SK-N-SH (cell line): Measurements from ENCODE around the gene GPANK1. TPM values are rescaled to one million over a fixed set of nuclear protein-coding genes. Genes with fewer than 3 reads are reported as not detected.

ENCODE experiments used
- CTCF ChIA-PET: fragments of 300-600, 350-600 bp; formaldehyde crosslinking; extraction: SDS; loops from one replicate; lab custom pipeline; 2021; lab: Yijun Ruan, JAX
- POLR2A ChIA-PET: fragments of 350-600 bp; sonication (Branson Sonifier 250); formaldehyde crosslinking; extraction: SDS; loops from one replicate; lab custom pipeline; 2020; ENCODE audit warnings: antibody characterized with exemption, inconsistent platforms; lab: Yijun Ruan, JAX
- DNase-seq: peaks from one replicate; pipeline ENCODE4 v3.0.0; 2012
- H2AFZ ChIP-seq: fragments of 200-600 bp; sonication (generic); 2 replicates; pipeline ENCODE4 v1.8.1; 2016; ENCODE audit warnings: antibody characterized with exemption, mild to moderate bottlenecking, low read depth
- H3F3A ChIP-seq: fragments of 200-600 bp; sonication (generic); replicated peaks from 2 replicates; pipeline ENCODE3; 2016; ENCODE audit warnings: antibody characterized with exemption, mild to moderate bottlenecking; ENCODE audit not compliant: insufficient read depth
- H3K27ac ChIP-seq, 2 experiments: fragments of 200-500 bp in 1 of 2; fragments of 200-600 bp in 1 of 2; sonication (Bioruptor generic) in 1 of 2; sonication (generic), shearing (Covaris generic) in 1 of 2; 2 replicates each; pipeline versions ENCODE4 v1.5.1 to v1.6.1; 2014 to 2016; ENCODE audit warnings: low read depth in 2 of 2, inconsistent platforms in 1 of 2, low read length in 1 of 2, mild to moderate bottlenecking in 1 of 2, mixed read lengths in 1 of 2
- H3K27me3 ChIP-seq: fragments of 200-600 bp; sonication (generic), shearing (Covaris generic); 2 replicates; pipeline ENCODE4 v1.6.1; 2016; ENCODE audit warnings: mixed run types; ENCODE audit not compliant: insufficient read depth
- H3K36me3 ChIP-seq, 2 experiments: fragments of 200-500 bp in 1 of 2; fragments of 200-600 bp in 1 of 2; sonication (Bioruptor generic) in 1 of 2; sonication (generic) in 1 of 2; replicated peaks in 1 of 2; 2 replicates each; pipeline versions ENCODE3 to v1.5.1; 2014 to 2016; ENCODE audit warnings: low read length in 1 of 2, mild to moderate bottlenecking in 1 of 2; ENCODE audit not compliant: insufficient read depth in 2 of 2, control insufficient read depth in 1 of 2
- H3K4me1 ChIP-seq, 2 experiments: fragments of 200-500 bp in 1 of 2; fragments of 200-600 bp in 1 of 2; sonication (Bioruptor generic) in 1 of 2; sonication (generic), shearing (Covaris generic) in 1 of 2; 2 replicates each; pipeline versions ENCODE4 v1.5.1 to v1.6.1; 2014 to 2016; ENCODE audit warnings: low read depth in 1 of 2, low read length in 1 of 2, mixed run types in 1 of 2; ENCODE audit not compliant: insufficient read depth in 2 of 2, control insufficient read depth in 1 of 2
- H3K4me2 ChIP-seq: fragments of 200-600 bp; sonication (generic), shearing (Covaris generic); 2 replicates; pipeline ENCODE4 v1.6.1; 2017; ENCODE audit warnings: mixed run types
- H3K4me3 ChIP-seq, 2 experiments: fragments of 200-500 bp in 1 of 2; fragments of 200-600 bp in 1 of 2; sonication (Bioruptor generic) in 1 of 2; sonication (generic), shearing (Covaris generic) in 1 of 2; 2 replicates each; pipeline versions ENCODE4 v1.5.1 to v1.8.1; 2014 to 2016; ENCODE audit warnings: low read depth in 2 of 2, inconsistent platforms in 1 of 2, low read length in 1 of 2, mild to moderate bottlenecking in 1 of 2, mixed read lengths in 1 of 2, moderate library complexity in 1 of 2
- H3K79me2 ChIP-seq: fragments of 200-600 bp; sonication (generic); 2 replicates; pipeline ENCODE4 v1.8.1; 2017; ENCODE audit warnings: mild to moderate bottlenecking; ENCODE audit not compliant: insufficient read depth
- H3K9ac ChIP-seq: fragments of 200-600 bp; sonication (generic); 2 replicates; pipeline ENCODE4 v1.6.1; 2017; ENCODE audit warnings: mixed run types
- H3K9me2 ChIP-seq: fragments of 200-600 bp; sonication (generic); 2 replicates; pipeline ENCODE4 v1.6.1; 2017; ENCODE audit warnings: mixed run types
- H3K9me3 ChIP-seq: fragments of 200-600 bp; sonication (generic); 2 replicates; pipeline ENCODE4 v1.6.1; 2017; ENCODE audit warnings: mixed run types, mild to moderate bottlenecking, moderate library complexity
- H4K20me1 ChIP-seq: fragments of 200-600 bp; sonication (generic); 2 replicates; pipeline ENCODE4 v1.6.1; 2017; ENCODE audit warnings: mild to moderate bottlenecking, mixed run types; ENCODE audit not compliant: insufficient read depth
- CTCF ChIP-seq: fragments of 200-600 bp; sonication (generic); IDR thresholded peaks from 2 replicates; pipeline ENCODE4 v1.6.1; 2017; ENCODE audit warnings: antibody characterized with exemption, mild to moderate bottlenecking, moderate library complexity
- ELF1 ChIP-seq: IDR thresholded peaks from 2 replicates; pipeline ENCODE4 v1.4.0; 2012
- EZH2phosphoT487 ChIP-seq: fragments of 200-600 bp; sonication (generic); IDR thresholded peaks from 2 replicates; pipeline ENCODE4 v1.6.1; 2017; ENCODE audit warnings: low read depth, mixed run types, mild to moderate bottlenecking, antibody characterized with exemption, moderate library complexity, borderline replicate concordance
- FOSL2 ChIP-seq: IDR thresholded peaks from 2 replicates; pipeline ENCODE4 v1.4.0; 2012; ENCODE audit warnings: low read depth, mild to moderate bottlenecking, moderate library complexity, borderline replicate concordance
- FOXJ3 ChIP-seq: sonication (generic); formaldehyde crosslinking; IDR thresholded peaks from 2 replicates; pipeline ENCODE4 v1.5.1; 2020; ENCODE audit warnings: mild to moderate bottlenecking, missing genetic modification reagents
- GABPA ChIP-seq: IDR thresholded peaks from 2 replicates; pipeline ENCODE4 v1.4.0; 2012; ENCODE audit warnings: low read depth, mild to moderate bottlenecking
- IRF3 ChIP-seq: fragments of 150-350 bp; IDR thresholded peaks from 2 replicates; pipeline ENCODE4 v1.6.1; 2016; ENCODE audit warnings: mild to moderate bottlenecking, low read depth, low read length
- MEF2A ChIP-seq: IDR thresholded peaks from 2 replicates; pipeline ENCODE4 v1.4.0; 2012; ENCODE audit warnings: low read depth, borderline replicate concordance
- POLR2AphosphoS5 ChIP-seq: IDR thresholded peaks from 2 replicates; pipeline ENCODE4 v1.6.1; 2012; ENCODE audit warnings: low read depth, low read length
- RCOR1 ChIP-seq: fragments of 150-350 bp; IDR thresholded peaks from 2 replicates; pipeline ENCODE4 v1.6.1; 2017; ENCODE audit warnings: antibody characterized with exemption, low read length
- REST ChIP-seq: IDR thresholded peaks from 2 replicates; pipeline ENCODE4 v1.6.1; 2012; ENCODE audit warnings: mild to moderate bottlenecking, low read depth, low read length, moderate library complexity
- RFX5 ChIP-seq: IDR thresholded peaks from 2 replicates; pipeline ENCODE4 v1.6.1; 2012; ENCODE audit warnings: mild to moderate bottlenecking, improper control_type of control experiment, low read length
- RXRA ChIP-seq: IDR thresholded peaks from 2 replicates; pipeline ENCODE4 v1.4.0; 2012; ENCODE audit warnings: low read depth, mild to moderate bottlenecking, borderline replicate concordance
- TCF12 ChIP-seq: IDR thresholded peaks from 2 replicates; pipeline ENCODE4 v1.4.0; 2012
- TEAD4 ChIP-seq: IDR thresholded peaks from 2 replicates; pipeline ENCODE4 v1.4.0; 2012; ENCODE audit warnings: mild to moderate bottlenecking, borderline replicate concordance; ENCODE audit not compliant: insufficient read depth
- USF1 ChIP-seq: IDR thresholded peaks from 2 replicates; pipeline ENCODE4 v1.4.0; 2012; ENCODE audit warnings: low read depth, borderline replicate concordance
- ZBTB33 ChIP-seq: IDR thresholded peaks from 2 replicates; pipeline ENCODE4 v1.4.0; 2012; ENCODE audit warnings: low read depth, borderline replicate concordance
- WGBS: methylation state at CpG from one replicate; pipeline ENCODE4 v1.1.6; 2017; ENCODE audit warnings: low lambda C conversion rate; 5-methylcytosine and 5-hydroxymethylcytosine counted together
- polyA plus RNA-seq, 3 experiments: library from polyadenylated mRNA; depleted of rRNA; stranded (reverse); fragments of >200 nt; gene quantifications; 2 replicates each; pipeline ENCODE4 v1.2.3, GENCODE V29; 2012

The GPANK1 gene
- polyA plus RNA-seq, 1 of the 3 experiments (the other 2 are of a cell fraction) = 19.1 TPM

GRCh38 chr6:31655349-31656237 is 9.2 kb downstream of the GPANK1 start, which contains the start of gene APOM:
TSS of gene APOM (plus strand) at chr6:31655894. CDS start at chr6:31655967, 73 bp downstream.
- POLR2A ChIA-PET = interaction anchor here (1.0 kb wide), 1 partner anchor 228 kb away, joined by 3 read pairs; no protein-coding TSS in a partner anchor
- CTCF ChIA-PET = interaction anchor here (1.2 kb wide), 1 partner anchor 9 kb away, joined by 3 read pairs; the partner anchor contains the start of gene GPANK1
- 89% methylated on average over 8 of the region's 8 CpGs for WGBS
- no peak within 1 kb of the TSS for H2AFZ ChIP-seq
- H3K79me2 ChIP-seq = peaks cover 83% of the 10 kb centered on the region
- no peaks in the 10 kb centered on the region for H3K9me2 ChIP-seq
- no peaks in the 10 kb centered on the region for H3K27me3 ChIP-seq
- no peak within 1 kb of the TSS for H3K27ac ChIP-seq
- H3F3A ChIP-seq = peaks cover 27% of the 10 kb centered on the region
- H3K4me2 ChIP-seq = no peak within 1 kb of the TSS
- no peak within 1 kb of the TSS for H3K4me3 ChIP-seq
- H3K9ac ChIP-seq = no peak within 1 kb of the TSS
- peaks cover 17 to 29% of the 10 kb centered on the region in 2 experiments for H3K4me1 ChIP-seq
- peaks cover 8% of the 10 kb centered on the region; the same call in 1 of the 2 replicates for H4K20me1 ChIP-seq
- no peak for TF ChIP-seq GABPA
- TF ChIP-seq CTCF = no peak
- TF ChIP-seq TCF12 = no peak
- no peak for TF ChIP-seq ZBTB33
- TF ChIP-seq REST = no peak
- no peak for TF ChIP-seq IRF3
- no peak for TF ChIP-seq POLR2AphosphoS5
- TF ChIP-seq RCOR1 = no peak
- TF ChIP-seq EZH2phosphoT487 = no peak
- no peak for TF ChIP-seq FOXJ3
- no peak for TF ChIP-seq FOSL2
- no peak for TF ChIP-seq USF1
- TF ChIP-seq ELF1 = no peak
- no peak for TF ChIP-seq RFX5
- no peak for TF ChIP-seq TEAD4
- no peak for TF ChIP-seq MEF2A
- no peak for TF ChIP-seq RXRA
- TF ChIP-seq, all 33 proteins: peak for 0
- no peak for DNase-seq
- Histone ChIP-seq H3K9me3 (no peaks in the 10 kb centered on the region), H3K36me3 (peaks cover 3 to 5% of the 10 kb centered on the region in 2 experiments)
